DOHH2 (cell line): Measurements from ENCODE around the gene FOXN4.

ENCODE experiments used
- H3F3A ChIP-seq: fragments of 200-600 bp; sonication (generic), shearing (Covaris generic); 2 replicates; pipeline ENCODE4 v1.6.0; 2016; ENCODE audit warnings: antibody characterized with exemption, mild to moderate bottlenecking; ENCODE audit not compliant: control insufficient read depth, insufficient read depth
- H3K27ac ChIP-seq: fragments of 200-600 bp; sonication (generic); 2 replicates; pipeline ENCODE4 v1.5.1; 2014; ENCODE audit warnings: low read depth, mild to moderate bottlenecking, low read length, moderate library complexity
- H3K27me3 ChIP-seq: fragments of 200-600 bp; sonication (generic); 2 replicates; pipeline ENCODE4 v1.6.1; 2014; ENCODE audit warnings: mild to moderate bottlenecking, low read length, mixed read lengths; ENCODE audit not compliant: control insufficient read depth
- H3K36me3 ChIP-seq: fragments of 200-600 bp; sonication (generic); 2 replicates; pipeline ENCODE4 v1.6.1; 2014; ENCODE audit warnings: mild to moderate bottlenecking, low read length, moderate library complexity, mixed read lengths; ENCODE audit not compliant: control insufficient read depth
- H3K4me1 ChIP-seq: fragments of 200-600 bp; sonication (generic); 2 replicates; pipeline ENCODE4 v1.6.1; 2014; ENCODE audit warnings: mild to moderate bottlenecking, low read length, mixed read lengths; ENCODE audit not compliant: control insufficient read depth
- H3K4me2 ChIP-seq: fragments of 200-600 bp; sonication (generic); 2 replicates; pipeline ENCODE4 v1.6.0; 2014; ENCODE audit warnings: mild to moderate bottlenecking, low read length, moderate library complexity
- H3K4me3 ChIP-seq: fragments of 200-600 bp; sonication (generic); 2 replicates; pipeline ENCODE4 v1.5.1; 2014; ENCODE audit warnings: mild to moderate bottlenecking, low read length, mixed read lengths
- H3K79me2 ChIP-seq: fragments of 200-600 bp; sonication (generic); 2 replicates; pipeline ENCODE4 v1.6.1; 2014; ENCODE audit warnings: mild to moderate bottlenecking, low read length, mixed read lengths; ENCODE audit not compliant: control insufficient read depth
- H3K9me2 ChIP-seq: fragments of 200-600 bp; sonication (generic); replicated peaks from 2 replicates; pipeline ENCODE4 v1.6.1; 2014; ENCODE audit warnings: mild to moderate bottlenecking, low read length, mixed read lengths; ENCODE audit not compliant: control insufficient read depth
- H3K9me3 ChIP-seq: fragments of 200-600 bp; sonication (generic); 2 replicates; pipeline ENCODE4 v1.6.1; 2014; ENCODE audit warnings: antibody characterized with exemption, low read length, mixed read lengths; ENCODE audit not compliant: control insufficient read depth, insufficient read depth
- H4K20me1 ChIP-seq: fragments of 200-600 bp; sonication (generic); 2 replicates; pipeline ENCODE4 v1.6.0; 2014; ENCODE audit warnings: low read depth, mild to moderate bottlenecking, antibody characterized with exemption, low read length, moderate library complexity; ENCODE audit not compliant: control insufficient read depth, insufficient read depth
- CTCF ChIP-seq: fragments of 200-600 bp; sonication (generic); IDR thresholded peaks from one replicate; pipeline ENCODE4 v1.5.1; 2014; ENCODE audit warnings: antibody characterized with exemption, mild to moderate bottlenecking, low read depth, low read length; ENCODE audit not compliant: poor library complexity, severe bottlenecking
- EZH2phosphoT487 ChIP-seq: fragments of 200-600 bp; sonication (generic); IDR thresholded peaks from 2 replicates; pipeline ENCODE4 v1.6.1; 2017; ENCODE audit warnings: borderline replicate concordance, mild to moderate bottlenecking, antibody characterized with exemption, low read length, moderate library complexity, mixed read lengths

FOXN4 gene

GRCh38 chr12:109247831-109248654 is 61.0 kb downstream of the FOXN4 start:
- no peaks in the 10 kb centered on the region for H3K9me2 ChIP-seq
- H3K9me3 ChIP-seq, result no peaks in the 10 kb centered on the region
- H3K4me3 ChIP-seq, result no peak overlapping the region
- no peaks in the 10 kb centered on the region for H4K20me1 ChIP-seq
- no peaks in the 10 kb centered on the region for H3K27me3 ChIP-seq
- TF ChIP-seq CTCF (no peak), EZH2phosphoT487 (no peak)
- H3K27ac ChIP-seq, result no peak overlapping the region
- no peaks in the 10 kb centered on the region for H3K36me3 ChIP-seq
- H3K4me2 ChIP-seq, result no peak overlapping the region
- H3K79me2 ChIP-seq, result no peaks in the 10 kb centered on the region
- H3F3A ChIP-seq, result no peaks in the 10 kb centered on the region
- no peaks in the 10 kb centered on the region for H3K4me1 ChIP-seq

GRCh38 chr12:109246221-109246620 is 62.9 kb downstream of the FOXN4 start:
- Histone ChIP-seq H3K27me3 (no peaks in the 10 kb centered on the region), H3F3A (no peaks in the 10 kb centered on the region), H3K4me2 (no peak overlapping the region), H3K79me2 (no peaks in the 10 kb centered on the region), H3K9me2 (no peaks in the 10 kb centered on the region), H3K4me3 (no peak overlapping the region), H3K4me1 (no peaks in the 10 kb centered on the region), H3K9me3 (no peaks in the 10 kb centered on the region), H4K20me1 (no peaks in the 10 kb centered on the region), H3K27ac (no peak overlapping the region), H3K36me3 (no peaks in the 10 kb centered on the region)
- TF ChIP-seq EZH2phosphoT487 (no peak), CTCF (no peak)

- no peaks in the 10 kb centered on the region for H3K9me3 ChIP-seq
- no peak overlapping the region for H3K4me3 ChIP-seq
- H4K20me1 ChIP-seq, result no peaks in the 10 kb centered on the region
- H3K27ac ChIP-seq, result no peak overlapping the region
- no peak for TF ChIP-seq EZH2phosphoT487
- TF ChIP-seq CTCF, result no peak
- no peaks in the 10 kb centered on the region for H3K27me3 ChIP-seq
- H3K4me1 ChIP-seq, result no peaks in the 10 kb centered on the region
- no peaks in the 10 kb centered on the region for H3K79me2 ChIP-seq
- no peak overlapping the region for H3K4me2 ChIP-seq
- H3K9me2 ChIP-seq, result no peaks in the 10 kb centered on the region
- H3K36me3 ChIP-seq, result no peaks in the 10 kb centered on the region
- no peaks in the 10 kb centered on the region for H3F3A ChIP-seq
Observed at GRCh38 chr12:109244073-109244472, 65.0 kb downstream of the FOXN4 start.
